Measurements from ENCODE around the gene TLL1.
A peak's percentile ranks its signal among the peaks of the same experiment; 100 is the strongest.

TLL1 gene

GRCh38 chr4:166064721-166065120 lies 191.7 kb downstream of the TLL1 start:
- no peak for DNase-seq (ENCODE audit: low read depth)

DNA sequence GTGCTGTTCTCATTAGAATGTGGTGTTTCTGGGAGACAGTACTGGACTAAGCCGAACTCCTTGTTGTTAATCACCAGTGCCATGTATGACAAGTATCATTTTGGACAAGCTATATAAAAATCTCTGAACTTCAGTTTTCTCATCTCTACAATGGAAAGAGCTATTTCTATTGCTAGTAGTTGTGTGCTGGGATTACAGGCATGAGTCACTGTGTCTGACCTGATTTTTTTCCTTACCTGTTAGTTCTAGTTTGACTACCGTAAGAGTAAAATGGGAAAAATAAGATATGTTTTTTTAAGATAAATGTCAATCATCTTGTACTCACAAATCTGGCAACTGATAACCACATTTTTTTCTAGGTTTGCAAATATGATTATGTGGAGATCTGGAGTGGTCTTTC lies 192.3 kb downstream of the TLL1 start:
- DNase-seq (ENCODE audit: low read depth): no peak

- DNase-seq (ENCODE audit: low read depth): no peak
Measured at GRCh38 chr4:166066936-166067335, 193.9 kb downstream of the TLL1 start.

- no peak for DNase-seq (ENCODE audit: low read depth)
Measured at GRCh38 chr4:166067915-166068314, 194.9 kb downstream of the TLL1 start.

GRCh38 chr4:166073783-166074182 lies 200.7 kb downstream of the TLL1 start:
- no peak for DNase-seq (ENCODE audit: low read depth)

- no peak for DNase-seq (ENCODE audit: low read depth)
Measured at GRCh38 chr4:166075599-166075998, 202.6 kb downstream of the TLL1 start.

DNA sequence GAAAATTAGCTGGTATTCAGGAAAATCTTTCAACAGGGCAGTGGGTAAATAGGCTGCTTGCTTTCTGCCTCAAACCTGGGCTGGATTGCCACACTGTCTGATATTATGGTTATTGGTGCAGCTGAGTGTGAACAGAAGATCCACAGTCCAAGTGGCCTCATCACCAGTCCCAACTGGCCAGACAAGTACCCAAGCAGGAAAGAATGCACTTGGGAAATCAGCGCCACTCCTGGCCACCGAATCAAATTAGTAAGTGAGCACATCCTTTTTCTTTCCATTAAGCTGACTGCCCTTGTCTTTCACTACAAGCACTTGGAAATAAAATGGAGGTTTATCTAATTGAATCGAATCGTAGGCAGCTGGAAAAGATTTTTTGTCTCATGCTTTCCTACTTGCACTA lies 204.7 kb downstream of the TLL1 start:
- DNase-seq (ENCODE audit: low read depth): no peak

DNA sequence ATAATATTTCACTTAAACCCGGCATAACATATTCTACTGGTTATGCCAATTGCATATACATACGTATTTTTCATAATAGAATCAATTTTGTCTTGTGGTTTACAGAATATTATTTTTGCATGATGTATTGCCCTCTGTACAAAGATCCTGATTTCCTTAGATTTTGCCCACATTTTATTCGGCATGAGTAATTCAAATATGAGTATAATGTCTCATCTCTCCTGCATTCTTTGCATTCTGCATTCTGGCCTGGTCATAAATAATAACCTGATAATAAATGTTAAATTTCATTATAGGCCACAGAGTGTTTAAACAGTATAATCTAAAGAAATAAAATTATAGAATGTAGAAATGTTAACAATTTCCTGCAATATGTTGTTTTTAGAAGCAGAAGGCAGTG lies 205.3 kb downstream of the TLL1 start:
- DNase-seq (ENCODE audit: low read depth): peak; percentile 2

- DNase-seq (ENCODE audit: low read depth): peak; percentile 28
Measured at GRCh38 chr4:166078955-166079354, 205.9 kb downstream of the TLL1 start.

DNA sequence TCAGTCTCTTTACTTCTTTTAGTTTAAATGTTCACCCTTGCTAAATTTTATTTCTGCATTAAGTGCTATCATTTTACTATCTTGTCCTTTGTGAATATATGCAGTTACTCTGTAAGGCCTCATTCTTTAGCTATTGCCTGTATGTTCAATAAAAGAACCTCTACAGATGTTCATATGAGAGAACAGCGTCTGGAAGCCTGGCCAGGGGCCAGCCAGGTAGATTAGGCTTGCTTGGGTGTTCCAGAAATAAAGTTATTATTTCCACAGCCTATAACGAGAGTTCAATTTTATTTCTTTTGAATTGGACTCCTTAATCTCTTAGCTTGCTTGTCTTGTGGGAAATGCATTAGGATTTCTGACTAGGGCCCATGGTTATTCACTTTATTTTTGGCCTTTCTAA lies 214.5 kb downstream of the TLL1 start:
- DNase-seq (ENCODE audit: low read depth): no peak

- no peak for DNase-seq (ENCODE audit: low read depth)
Measured at GRCh38 chr4:166088576-166088975, 215.5 kb downstream of the TLL1 start.

- no peak for DNase-seq (ENCODE audit: low read depth)
Measured at GRCh38 chr4:166091146-166091545, 218.1 kb downstream of the TLL1 start.

- peak; percentile 34 for DNase-seq (ENCODE audit: low read depth)
Measured at GRCh38 chr4:166091912-166092510, 219.0 kb downstream of the TLL1 start.

DNA sequence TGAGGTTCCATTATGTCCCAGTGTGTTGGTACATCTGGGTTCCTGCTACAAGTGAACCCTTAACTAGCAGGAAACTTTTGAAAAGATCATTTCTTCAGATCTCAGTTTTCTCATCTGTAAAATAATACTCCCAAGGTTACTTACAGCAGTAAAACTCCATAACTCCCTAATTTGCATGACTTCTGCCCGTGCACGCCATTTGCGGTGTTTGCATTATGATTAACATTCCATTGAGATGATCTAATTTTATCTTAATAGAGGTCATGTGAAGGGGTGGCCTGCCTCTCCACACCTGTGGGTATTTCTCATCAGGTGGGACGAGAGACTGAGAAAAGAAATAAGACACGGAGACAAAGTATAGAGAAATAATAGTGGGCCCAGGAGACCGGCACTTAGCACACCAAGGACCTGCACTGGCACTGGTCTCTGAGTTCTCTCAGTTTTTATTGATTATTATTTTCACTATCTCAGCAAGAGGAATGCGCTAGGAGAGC lies 219.8 kb downstream of the TLL1 start:
- no peak for DNase-seq (ENCODE audit: low read depth)

DNA sequence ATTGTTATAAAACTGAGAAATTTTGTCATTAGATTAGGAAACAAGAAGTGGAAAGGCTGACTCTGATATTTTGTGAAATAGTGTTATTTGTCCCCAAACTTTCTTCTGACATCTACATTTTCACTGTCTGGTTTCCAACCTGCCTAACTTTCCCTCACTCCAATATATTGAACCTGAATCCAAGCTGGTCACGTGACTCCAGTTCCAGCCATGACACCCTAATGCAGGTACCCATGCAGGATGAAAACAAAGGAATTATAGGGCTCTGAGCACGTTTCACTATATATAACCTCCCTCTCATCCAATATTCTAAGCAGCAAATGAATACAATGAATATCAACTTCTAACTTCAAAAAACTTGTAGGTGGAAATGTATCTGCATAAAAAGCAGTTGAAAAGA lies 231.6 kb downstream of the TLL1 start:
- no peak for DNase-seq (ENCODE audit: low read depth)

DNA sequence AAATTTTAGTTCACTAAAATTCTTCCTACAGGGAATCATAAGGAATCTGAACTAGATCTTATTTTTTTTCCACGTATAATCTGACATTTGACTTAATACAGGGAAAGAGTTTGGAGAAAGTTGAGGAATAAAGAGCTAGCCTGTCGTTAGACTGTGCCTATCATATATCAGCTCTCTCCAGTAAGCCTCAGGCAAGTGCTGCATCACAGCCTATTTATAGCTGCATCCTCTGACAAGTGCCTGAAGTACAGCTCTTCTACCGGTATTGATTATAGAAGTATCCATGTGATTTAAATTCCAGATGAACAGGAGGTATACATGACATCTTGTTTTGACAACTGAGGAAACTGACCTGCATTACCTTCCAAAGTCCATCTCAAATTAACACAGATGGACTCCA lies 248.9 kb downstream of the TLL1 start:
- no peak for DNase-seq (ENCODE audit: low read depth)

- no peak for DNase-seq (ENCODE audit: low read depth)
Measured at GRCh38 chr4:166123546-166123945, 250.5 kb downstream of the TLL1 start.

DNA sequence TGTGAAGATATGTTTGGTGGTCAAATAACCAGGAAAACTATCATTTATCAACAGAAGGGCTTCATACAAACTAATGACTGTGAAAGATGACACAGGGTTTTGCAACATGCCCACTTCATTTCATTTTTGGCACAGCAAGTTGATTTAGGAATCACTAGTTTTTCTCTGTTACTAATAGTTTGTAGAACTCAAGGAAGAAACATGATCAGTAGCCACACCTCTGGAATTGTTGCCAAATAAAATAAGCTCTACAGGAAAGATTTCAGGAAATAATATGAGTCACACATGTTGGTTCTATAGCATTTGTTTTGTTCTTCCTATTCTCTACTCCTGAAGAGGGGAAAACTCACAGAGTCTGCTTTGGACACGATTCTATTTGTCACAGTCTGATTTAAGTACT lies 255.4 kb downstream of the TLL1 start:
- DNase-seq (ENCODE audit: low read depth): peak; percentile 16

DNA sequence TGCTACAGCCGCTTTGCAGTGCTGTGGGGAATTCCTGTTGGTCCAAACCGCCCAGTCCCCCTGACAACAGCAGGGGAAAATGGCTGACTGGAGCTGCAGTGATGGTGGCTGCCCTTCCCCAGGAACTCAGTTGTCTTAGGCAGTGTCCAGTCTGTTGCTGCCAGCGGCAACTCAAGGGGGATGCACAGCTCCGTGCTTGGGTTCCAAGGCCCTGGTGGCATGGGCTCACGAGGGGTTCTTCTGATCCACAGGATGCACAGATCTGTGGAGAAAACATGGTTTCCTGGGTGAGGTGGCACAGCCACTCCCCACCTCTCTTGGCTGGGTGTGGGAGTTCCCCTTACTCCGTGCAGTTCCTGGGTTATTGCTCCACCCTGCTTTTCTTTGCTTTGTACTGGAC lies 261.2 kb downstream of the TLL1 start:
- no peak for DNase-seq (ENCODE audit: low read depth)

DNA sequence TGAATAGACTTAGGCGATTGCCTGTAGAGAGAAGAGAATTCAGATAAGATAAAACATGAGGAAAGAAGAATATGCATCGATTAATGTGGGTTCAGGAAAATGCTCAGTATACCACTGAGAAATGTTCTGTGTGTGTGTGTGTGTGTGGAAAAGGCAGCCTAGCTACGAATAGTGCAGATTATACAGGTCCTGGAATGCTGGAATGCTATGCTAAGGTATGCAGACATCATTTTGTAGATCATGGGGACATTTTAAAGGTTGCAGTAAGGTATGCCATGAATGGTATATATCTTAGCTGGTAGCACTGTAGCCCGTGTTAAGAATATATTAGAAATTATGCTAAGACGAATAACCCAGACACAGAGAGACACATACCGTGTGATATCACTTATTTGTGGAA lies 267.9 kb downstream of the TLL1 start:
- no peak for DNase-seq (ENCODE audit: low read depth)

DNA sequence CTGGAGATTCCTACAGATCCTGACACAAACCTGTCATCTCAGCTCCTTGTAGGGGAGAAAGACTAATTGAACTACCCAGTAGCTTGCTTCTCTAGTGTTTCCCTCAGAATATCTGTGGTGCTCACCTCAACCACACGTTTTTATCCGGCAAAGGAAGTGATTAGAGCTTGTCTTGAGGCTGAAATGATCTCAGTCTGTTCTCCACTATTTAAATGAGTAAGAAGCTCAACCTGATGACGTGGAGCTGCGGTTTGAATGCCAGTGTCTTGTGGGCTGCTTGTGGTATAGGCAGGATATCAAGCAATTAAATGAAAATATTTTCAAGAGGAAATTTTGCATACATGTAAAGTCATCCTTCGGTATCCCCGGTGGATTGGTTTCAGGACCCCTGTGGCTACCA lies 270.2 kb downstream of the TLL1 start:
- DNase-seq (ENCODE audit: low read depth): peak; percentile 38

- DNase-seq (ENCODE audit: low read depth): peak; percentile 83
Measured at GRCh38 chr4:166144607-166145006, 271.6 kb downstream of the TLL1 start.

DNA sequence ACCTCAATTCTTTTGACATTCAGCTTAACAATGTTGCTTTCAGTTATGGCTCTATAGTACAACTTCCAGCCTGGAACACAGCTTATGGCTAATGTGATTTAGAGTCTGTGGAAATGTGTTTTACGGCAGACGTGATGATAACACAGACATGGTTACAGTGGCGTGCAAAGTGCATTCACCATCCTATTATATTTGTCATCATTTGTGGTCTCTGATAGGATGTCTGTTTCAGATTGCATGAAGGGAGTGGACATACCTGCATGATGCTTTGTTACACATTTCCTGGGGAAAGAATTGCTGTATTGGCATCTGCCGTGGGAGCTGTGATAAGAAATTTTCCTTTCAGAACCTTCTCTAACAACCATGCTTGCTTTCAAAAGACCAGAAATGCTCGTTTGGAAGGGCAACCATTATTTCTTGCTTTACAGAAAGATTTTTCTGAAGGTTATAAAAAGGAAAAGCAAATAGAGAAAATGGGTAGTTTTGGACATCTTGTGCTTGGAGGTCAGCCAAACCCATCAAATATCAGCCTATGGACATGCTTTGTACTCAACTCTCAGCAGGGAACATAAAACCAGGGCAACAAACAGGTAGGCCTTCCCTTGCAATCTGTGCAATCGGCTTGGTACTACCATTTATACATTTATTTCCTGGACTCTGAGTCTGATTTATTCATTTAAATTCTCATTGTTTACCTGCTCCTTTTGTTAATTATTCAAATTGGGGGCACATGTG lies 273.9 kb downstream of the TLL1 start:
- DNase-seq (ENCODE audit: low read depth): peak; percentile 73
